NT2/D1 (cell line): ENCODE measurements around the gene TKT.

Source experiments
- SUZ12 ChIP-seq: IDR thresholded peaks from 2 replicates; pipeline ENCODE4 v1.6.1; 2011; ENCODE audit not compliant: insufficient read length, insufficient read depth; ENCODE audit errors: extremely low read depth
- YY1 ChIP-seq: IDR thresholded peaks from 2 replicates; pipeline ENCODE4 v1.6.1; 2011; ENCODE audit not compliant: insufficient read length, insufficient read depth
- ZNF274 ChIP-seq: IDR thresholded peaks from 2 replicates; pipeline ENCODE4 v1.6.1; 2011; ENCODE audit warnings: mild to moderate bottlenecking, low read depth, low read length

- TF ChIP-seq ZNF274 = no peak
- no peak for TF ChIP-seq SUZ12
- no peak for TF ChIP-seq YY1
Observed at GRCh38 chr3:53215816-53216215, 40.0 kb downstream of the TKT start.
